Endothelial cell (in vitro differentiated cells): Measurements from ENCODE around the gene CIBAR2. TPM values are rescaled to one million over a fixed set of nuclear protein-coding genes. Genes with fewer than 3 reads are reported as not detected.

Experiments
- DNase-seq: peaks from one replicate; pipeline ENCODE4 v3.0.0; 2021; ENCODE audit warnings: low spot score
- H3K27ac Mint-ChIP-seq: one replicate; pipeline ENCODE4 v1.8.0; 2021; ENCODE audit warnings: mixed read lengths, inconsistent platforms; ENCODE audit not compliant: unreplicated experiment
- H3K27me3 Mint-ChIP-seq: one replicate; pipeline ENCODE4 v1.8.0; 2021; ENCODE audit warnings: mild to moderate bottlenecking, moderate library complexity, mixed read lengths, inconsistent platforms; ENCODE audit not compliant: unreplicated experiment
- H3K36me3 Mint-ChIP-seq: one replicate; pipeline ENCODE4 v1.8.0; 2021; ENCODE audit warnings: mild to moderate bottlenecking, low read depth, mixed read lengths, inconsistent platforms; ENCODE audit not compliant: unreplicated experiment
- H3K4me1 Mint-ChIP-seq: one replicate; pipeline ENCODE4 v1.8.0; 2021; ENCODE audit warnings: mild to moderate bottlenecking, mixed read lengths, inconsistent platforms; ENCODE audit not compliant: unreplicated experiment
- H3K4me3 Mint-ChIP-seq: one replicate; pipeline ENCODE4 v1.8.0; 2021; ENCODE audit warnings: mild to moderate bottlenecking, mixed read lengths, inconsistent platforms; ENCODE audit not compliant: unreplicated experiment
- H3K9me3 Mint-ChIP-seq: one replicate; pipeline ENCODE4 v1.8.0; 2021; ENCODE audit warnings: mixed read lengths, inconsistent platforms; ENCODE audit not compliant: unreplicated experiment
- total RNA-seq: library from RNA; stranded (reverse); fragmentation: NEBNext Ultra II Directional; extraction: Animal tissue kit (Norgen Biotek cat#: 25700); gene quantifications from one replicate; pipeline ENCODE4 v1.2.1, GENCODE V29; 2021; ENCODE audit not compliant: unreplicated experiment
- TF ChIP-seq, protein P1 (sequence below): fragments of 200-600 bp; sonication (generic); IDR thresholded peaks from one replicate; pipeline ENCODE4 v1.5.0; 2021; ENCODE audit warnings: antibody characterized with exemption; ENCODE audit not compliant: unreplicated experiment

CIBAR2 gene
- total RNA-seq, 1 donor from 2014 or later: not detected

DNA sequence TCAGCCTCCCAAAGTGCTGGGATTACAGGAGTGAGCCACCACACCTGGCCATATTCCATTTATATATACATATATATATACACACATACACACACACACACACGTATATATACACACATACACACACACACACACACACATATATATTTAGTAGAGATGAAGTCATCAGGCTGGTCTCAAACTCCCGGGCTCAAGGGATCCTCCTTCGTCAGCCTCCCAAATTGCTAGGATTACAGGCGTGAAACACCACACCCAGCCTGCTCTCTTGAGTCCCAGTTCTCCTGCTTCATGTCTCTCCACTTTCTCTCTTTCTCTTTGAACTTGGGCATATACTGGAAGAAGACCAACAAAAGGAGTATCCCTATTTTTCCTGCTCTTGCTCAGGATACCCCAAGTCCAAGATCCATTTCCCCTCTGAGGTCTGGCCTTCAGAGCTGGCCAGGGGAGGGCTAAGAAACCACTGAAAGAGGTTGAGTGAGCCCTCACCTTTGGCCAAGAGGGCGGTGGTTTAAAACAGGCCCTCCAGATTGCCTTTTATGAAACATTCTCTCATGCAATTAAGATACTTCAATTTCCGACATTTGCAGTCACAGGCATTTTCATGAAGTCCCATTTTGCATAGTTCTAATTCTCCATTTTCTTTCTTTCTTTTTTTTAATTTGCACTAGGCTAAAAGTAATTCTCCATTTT is 37.9 kb downstream of the CIBAR2 start:
- no peak for DNase-seq
- peaks cover 6% of the 10 kb centered on the region for H3K36me3 Mint-ChIP-seq
- H3K9me3 Mint-ChIP-seq: no peaks in the 10 kb centered on the region
- no peak overlapping the region for H3K4me3 Mint-ChIP-seq
- no peak overlapping the region for H3K27ac Mint-ChIP-seq
- peaks cover 5% of the 10 kb centered on the region for H3K27me3 Mint-ChIP-seq
- TF ChIP-seq, protein P1, sequence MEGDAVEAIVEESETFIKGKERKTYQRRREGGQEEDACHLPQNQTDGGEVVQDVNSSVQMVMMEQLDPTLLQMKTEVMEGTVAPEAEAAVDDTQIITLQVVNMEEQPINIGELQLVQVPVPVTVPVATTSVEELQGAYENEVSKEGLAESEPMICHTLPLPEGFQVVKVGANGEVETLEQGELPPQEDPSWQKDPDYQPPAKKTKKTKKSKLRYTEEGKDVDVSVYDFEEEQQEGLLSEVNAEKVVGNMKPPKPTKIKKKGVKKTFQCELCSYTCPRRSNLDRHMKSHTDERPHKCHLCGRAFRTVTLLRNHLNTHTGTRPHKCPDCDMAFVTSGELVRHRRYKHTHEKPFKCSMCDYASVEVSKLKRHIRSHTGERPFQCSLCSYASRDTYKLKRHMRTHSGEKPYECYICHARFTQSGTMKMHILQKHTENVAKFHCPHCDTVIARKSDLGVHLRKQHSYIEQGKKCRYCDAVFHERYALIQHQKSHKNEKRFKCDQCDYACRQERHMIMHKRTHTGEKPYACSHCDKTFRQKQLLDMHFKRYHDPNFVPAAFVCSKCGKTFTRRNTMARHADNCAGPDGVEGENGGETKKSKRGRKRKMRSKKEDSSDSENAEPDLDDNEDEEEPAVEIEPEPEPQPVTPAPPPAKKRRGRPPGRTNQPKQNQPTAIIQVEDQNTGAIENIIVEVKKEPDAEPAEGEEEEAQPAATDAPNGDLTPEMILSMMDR: no peak
- peaks cover 9% of the 10 kb centered on the region for H3K4me1 Mint-ChIP-seq

DNA sequence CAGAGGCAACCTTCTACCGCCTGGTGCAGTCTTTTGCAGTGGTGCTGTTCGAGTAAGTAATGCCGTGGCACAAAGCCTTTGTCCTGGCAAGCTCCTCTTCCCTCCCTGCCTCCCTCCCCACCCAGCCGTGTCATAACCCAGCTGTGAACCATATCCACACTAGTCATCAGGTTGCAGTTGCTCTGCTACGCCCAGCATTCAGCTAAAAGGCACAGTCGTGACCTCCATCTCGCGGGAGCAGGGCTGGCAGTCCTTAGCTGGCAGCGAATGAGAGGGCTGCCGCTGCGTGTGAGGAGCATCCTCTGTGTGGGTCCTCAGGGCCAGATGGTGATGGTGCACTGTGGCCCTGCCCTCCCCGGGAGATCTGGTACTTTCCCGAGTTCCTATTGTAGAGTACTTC is 39.3 kb downstream of the CIBAR2 start:
- no peak for DNase-seq
- TF ChIP-seq, protein P1: no peak

DNA sequence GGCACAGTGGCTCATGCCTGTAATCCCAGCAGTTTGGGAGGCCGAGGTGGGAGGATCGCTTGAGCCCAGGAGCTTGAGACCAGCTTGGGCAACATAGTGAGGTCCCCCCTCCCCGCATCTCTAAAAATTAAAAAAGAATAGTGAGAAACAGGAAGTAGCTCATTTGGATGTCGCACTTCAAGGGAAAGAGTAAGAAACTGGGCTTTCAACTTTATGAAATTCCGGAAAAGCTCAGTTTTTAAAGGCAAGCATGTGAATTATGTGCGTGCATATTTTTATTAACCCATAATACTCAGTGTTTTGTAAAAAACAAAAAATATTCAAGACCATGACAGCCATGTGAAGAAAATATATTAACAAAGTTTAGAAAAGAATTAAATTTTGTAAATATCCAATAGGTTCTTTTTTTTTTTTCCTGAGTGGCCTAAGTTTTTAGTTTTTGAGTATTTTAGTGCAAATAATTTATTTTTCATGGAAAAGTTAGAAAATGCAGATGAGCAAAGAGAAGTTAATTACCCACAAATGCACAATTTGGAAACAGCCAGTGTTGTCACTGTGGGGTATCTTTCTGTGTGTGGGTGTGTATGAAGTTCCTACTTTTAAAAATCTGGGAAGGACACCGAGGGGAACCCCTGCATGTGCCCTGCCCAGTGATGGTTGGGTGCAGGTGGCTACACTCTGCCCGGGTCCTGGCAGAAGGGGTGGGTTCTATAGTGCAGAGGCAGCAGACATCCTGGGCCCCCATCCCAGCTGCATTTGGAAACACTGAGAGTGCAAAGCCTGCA is 40.0 kb downstream of the CIBAR2 start:
- H3K27ac Mint-ChIP-seq: no peak overlapping the region
- H3K4me3 Mint-ChIP-seq: no peak overlapping the region
- H3K36me3 Mint-ChIP-seq: no peaks in the 10 kb centered on the region
- no peaks in the 10 kb centered on the region for H3K9me3 Mint-ChIP-seq
- peaks cover 5% of the 10 kb centered on the region for H3K27me3 Mint-ChIP-seq
- H3K4me1 Mint-ChIP-seq: peaks cover 9% of the 10 kb centered on the region
- TF ChIP-seq, protein P1: no peak
- no peak for DNase-seq

More for the DNA sequence above, 39.3 kb downstream of the CIBAR2 start:
- H3K9me3 Mint-ChIP-seq: no peaks in the 10 kb centered on the region
- peaks cover 5% of the 10 kb centered on the region for H3K27me3 Mint-ChIP-seq
- H3K27ac Mint-ChIP-seq: no peak overlapping the region
- no peak overlapping the region for H3K4me3 Mint-ChIP-seq
- peaks cover 2% of the 10 kb centered on the region for H3K36me3 Mint-ChIP-seq
- H3K4me1 Mint-ChIP-seq: peaks cover 9% of the 10 kb centered on the region

DNA sequence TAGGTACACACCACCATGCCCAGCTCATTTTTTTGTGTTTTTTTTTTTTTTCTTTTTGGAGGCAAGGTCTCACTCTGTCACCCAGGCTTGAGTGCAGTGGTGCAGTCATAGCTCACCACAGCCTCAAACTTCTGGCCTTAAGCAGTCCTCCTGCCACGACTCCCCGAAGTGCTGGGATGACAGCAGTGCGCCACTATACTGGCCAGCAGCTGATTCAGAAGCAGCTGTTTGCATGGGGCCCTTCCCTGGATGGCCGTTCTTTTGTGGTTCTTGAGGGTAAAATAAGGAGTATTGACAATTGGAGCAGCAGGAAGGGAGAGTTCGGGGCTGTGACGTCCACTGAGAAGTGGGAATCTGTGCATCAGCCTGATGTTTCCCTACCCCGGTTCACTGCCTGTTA is 43.1 kb downstream of the CIBAR2 start:
- Mint-ChIP-seq H3K4me3 (no peak overlapping the region), H3K36me3 (no peaks in the 10 kb centered on the region), H3K9me3 (no peaks in the 10 kb centered on the region), H3K27me3 (peaks cover 7% of the 10 kb centered on the region), H3K4me1 (no peaks in the 10 kb centered on the region), H3K27ac (no peak overlapping the region)
- TF ChIP-seq, protein P1: no peak
- no peak for DNase-seq

DNA sequence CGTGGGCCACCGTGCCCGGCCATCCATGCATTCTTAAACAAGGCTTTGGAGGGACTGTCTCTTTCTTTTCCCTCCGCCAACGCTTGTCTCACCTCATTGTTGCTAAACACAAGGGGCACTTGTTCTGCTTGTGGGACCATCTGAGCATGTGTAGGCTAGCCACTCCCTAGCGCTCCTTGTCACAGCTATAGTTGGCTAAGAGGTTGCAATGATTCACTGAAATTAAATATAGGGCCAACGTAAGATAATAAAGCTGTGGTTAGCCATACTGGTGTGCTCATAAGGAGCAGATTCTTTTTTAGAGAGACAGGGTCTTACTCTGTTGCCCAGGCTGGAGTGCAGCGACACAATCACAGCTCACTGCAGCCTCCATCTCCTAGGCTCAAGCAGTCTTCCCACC is 43.5 kb downstream of the CIBAR2 start:
- TF ChIP-seq, protein P1: no peak
- DNase-seq: no peak
- Mint-ChIP-seq H3K27ac (no peak overlapping the region), H3K9me3 (no peaks in the 10 kb centered on the region), H3K4me1 (no peaks in the 10 kb centered on the region), H3K36me3 (no peaks in the 10 kb centered on the region), H3K27me3 (peaks cover 7% of the 10 kb centered on the region), H3K4me3 (no peak overlapping the region)
